HEK293 (cell line): ENCODE results near the gene GALNT13.

Experiments
- CTCF ChIA-PET: fragments of 350-600 bp; formaldehyde crosslinking; extraction: SDS; loops from one replicate; lab custom pipeline; 2021; ENCODE audit warnings: antibody characterized with exemption; lab: Yijun Ruan, JAX
- POLR2A ChIA-PET: fragments of 300-600 bp; formaldehyde crosslinking; extraction: SDS; loops from one replicate; lab custom pipeline; 2020; ENCODE audit warnings: antibody characterized with exemption, inconsistent platforms; lab: Yijun Ruan, JAX
- H3K27ac ChIP-seq: fragments of 200-500 bp; sonication (Bioruptor generic); 2 replicates; pipeline ENCODE4 v1.5.1; 2014; ENCODE audit warnings: low read depth, low read length, control low read depth, inconsistent platforms; ENCODE audit errors: extremely low read depth
- H3K36me3 ChIP-seq, 2 experiments: fragments of 200-500 bp in 1 of 2; sonication (Bioruptor generic) in 1 of 2; 1 replicate in 1 of 2; 2 replicates in 1 of 2; pipeline ENCODE4 v1.5.1; 2014 to 2017; ENCODE audit warnings: inconsistent platforms in 2 of 2, low read length in 2 of 2; ENCODE audit not compliant: control insufficient read depth in 2 of 2, insufficient read depth in 1 of 2
- H3K4me1 ChIP-seq: fragments of 200-500 bp; sonication (Bioruptor generic); 2 replicates; pipeline ENCODE4 v1.5.1; 2014; ENCODE audit warnings: mild to moderate bottlenecking, low read length, inconsistent platforms; ENCODE audit not compliant: control insufficient read depth, insufficient read depth
- H3K4me3 ChIP-seq: 2 replicates; pipeline ENCODE4 v1.5.1; 2011; ENCODE audit warnings: low read depth, mild to moderate bottlenecking, control low read depth, low read length, moderate library complexity
- H3K9me3 ChIP-seq: fragments of 200-500 bp; sonication (Bioruptor generic); 2 replicates; pipeline ENCODE4 v1.5.1; 2014; ENCODE audit warnings: low read depth, low read length, inconsistent platforms; ENCODE audit not compliant: control insufficient read depth, insufficient read depth
- ELK4 ChIP-seq: IDR thresholded peaks from 2 replicates; pipeline ENCODE4 v1.6.1; 2011; ENCODE audit warnings: mild to moderate bottlenecking, low read depth, low read length, borderline replicate concordance
- GLI4 ChIP-seq: fragments of 450-650 bp; formaldehyde crosslinking; IDR thresholded peaks from 2 replicates; pipeline ENCODE4 v1.5.1; 2016; ENCODE audit warnings: missing biosample characterization, missing genetic modification characterization
- GLIS1 ChIP-seq: fragments of 450-650 bp; formaldehyde crosslinking; IDR thresholded peaks from 2 replicates; pipeline ENCODE4 v1.5.1; 2016; ENCODE audit warnings: missing biosample characterization, missing genetic modification characterization
- YY2 ChIP-seq: fragments of 450-650 bp; formaldehyde crosslinking; IDR thresholded peaks from 2 replicates; pipeline ENCODE4 v1.5.1; 2016; ENCODE audit warnings: missing biosample characterization, missing genetic modification characterization
- ZBTB17 ChIP-seq: fragments of 450-650 bp; formaldehyde crosslinking; IDR thresholded peaks from 2 replicates; pipeline ENCODE4 v1.5.1; 2016; ENCODE audit warnings: missing biosample characterization, missing genetic modification characterization
- ZBTB6 ChIP-seq: fragments of 450-650 bp; formaldehyde crosslinking; IDR thresholded peaks from 2 replicates; pipeline ENCODE4 v1.5.1; 2017; ENCODE audit warnings: missing biosample characterization, missing genetic modification characterization
- ZFP37 ChIP-seq: fragments of 450-650 bp; formaldehyde crosslinking; IDR thresholded peaks from 2 replicates; pipeline ENCODE4 v1.5.1; 2016; ENCODE audit warnings: missing biosample characterization, missing genetic modification characterization
- ZFP69B ChIP-seq: fragments of 450-650 bp; formaldehyde crosslinking; IDR thresholded peaks from 2 replicates; pipeline ENCODE4 v1.5.1; 2016; ENCODE audit warnings: missing biosample characterization, missing genetic modification characterization
- ZNF121 ChIP-seq: fragments of 450-650 bp; formaldehyde crosslinking; IDR thresholded peaks from 2 replicates; pipeline ENCODE4 v1.5.1; 2016; ENCODE audit warnings: missing biosample characterization, missing genetic modification characterization
- ZNF155 ChIP-seq: fragments of 450-650 bp; formaldehyde crosslinking; IDR thresholded peaks from 2 replicates; pipeline ENCODE4 v1.5.1; 2016; ENCODE audit warnings: missing biosample characterization, missing genetic modification characterization
- ZNF157 ChIP-seq: fragments of 450-650 bp; formaldehyde crosslinking; IDR thresholded peaks from 2 replicates; pipeline ENCODE4 v1.5.1; 2016; ENCODE audit warnings: missing biosample characterization, missing genetic modification characterization
- ZNF211 ChIP-seq: fragments of 450-650 bp; formaldehyde crosslinking; IDR thresholded peaks from 2 replicates; pipeline ENCODE4 v1.5.1; 2016; ENCODE audit warnings: low read depth, missing biosample characterization, missing genetic modification characterization
- ZNF274 ChIP-seq, 2 experiments: fragments of 200-500 bp in 1 of 2; fragments of 450-650 bp in 1 of 2; sonication (Bioruptor generic) in 1 of 2; formaldehyde crosslinking in 1 of 2; IDR thresholded peaks; 2 replicates each; pipeline versions ENCODE4 v1.5.1 to v1.6.1; 2014 to 2016; ENCODE audit warnings: borderline replicate concordance in 1 of 2, inconsistent platforms in 1 of 2, low read length in 1 of 2, missing biosample characterization in 1 of 2, missing genetic modification characterization in 1 of 2
- ZNF302 ChIP-seq: fragments of 450-650 bp; formaldehyde crosslinking; IDR thresholded peaks from 2 replicates; pipeline ENCODE4 v1.5.1; 2016; ENCODE audit warnings: missing biosample characterization, missing genetic modification characterization, low read depth
- ZNF366 ChIP-seq: fragments of 450-650 bp; formaldehyde crosslinking; conservative IDR thresholded peaks from 2 replicates; pipeline ENCODE4 v1.5.1; 2016; ENCODE audit warnings: missing biosample characterization, missing genetic modification characterization
- ZNF398 ChIP-seq: fragments of 450-650 bp; formaldehyde crosslinking; IDR thresholded peaks from 2 replicates; pipeline ENCODE4 v1.5.1; 2017; ENCODE audit warnings: missing biosample characterization, missing genetic modification characterization
- ZNF433 ChIP-seq: fragments of 450-650 bp; formaldehyde crosslinking; IDR thresholded peaks from 2 replicates; pipeline ENCODE4 v1.5.1; 2016; ENCODE audit warnings: missing biosample characterization, missing genetic modification characterization, low read depth
- ZNF677 ChIP-seq: fragments of 450-650 bp; IDR thresholded peaks from 2 replicates; pipeline ENCODE4 v1.5.0; 2018; ENCODE audit warnings: missing biosample characterization, mild to moderate bottlenecking, missing genetic modification characterization, moderate library complexity
- ZNF76 ChIP-seq: fragments of 450-650 bp; formaldehyde crosslinking; IDR thresholded peaks from 2 replicates; pipeline ENCODE4; 2016; ENCODE audit warnings: low read depth, missing biosample characterization, missing genetic modification characterization, borderline replicate concordance
- ZNF792 ChIP-seq: fragments of 450-650 bp; formaldehyde crosslinking; IDR thresholded peaks from 2 replicates; pipeline ENCODE4 v1.5.1; 2016; ENCODE audit warnings: missing biosample characterization, missing genetic modification characterization
- ZNF843 ChIP-seq: fragments of 450-650 bp; formaldehyde crosslinking; IDR thresholded peaks from 2 replicates; pipeline ENCODE4 v1.5.1; 2016; ENCODE audit warnings: missing biosample characterization, missing genetic modification characterization
- ZSCAN16 ChIP-seq: fragments of 450-650 bp; formaldehyde crosslinking; IDR thresholded peaks from 2 replicates; pipeline ENCODE4 v1.5.1; 2016; ENCODE audit warnings: missing biosample characterization, missing genetic modification characterization
- ZXDB ChIP-seq: fragments of 450-650 bp; formaldehyde crosslinking; IDR thresholded peaks from 2 replicates; pipeline ENCODE4 v1.5.1; 2016; ENCODE audit warnings: missing biosample characterization, missing genetic modification characterization
- TF ChIP-seq, protein P1 (sequence below): fragments of 450-650 bp; formaldehyde crosslinking; IDR thresholded peaks from 2 replicates; pipeline ENCODE4 v1.5.1; 2016; ENCODE audit warnings: missing biosample characterization, missing genetic modification characterization, borderline replicate concordance
- TF ChIP-seq, protein P2 (sequence below): fragments of 450-650 bp; formaldehyde crosslinking; IDR thresholded peaks from 2 replicates; pipeline ENCODE4 v1.5.1; 2017; ENCODE audit warnings: missing biosample characterization, missing genetic modification characterization
- TF ChIP-seq, protein P3 (sequence below): fragments of 450-650 bp; formaldehyde crosslinking; IDR thresholded peaks from 2 replicates; pipeline ENCODE4 v1.5.1; 2016; ENCODE audit warnings: missing biosample characterization, missing genetic modification characterization

The GALNT13 gene

GRCh38 chr2:154226931-154227330 lies 355.2 kb downstream of the GALNT13 start:
- H3K4me3 ChIP-seq: no peak overlapping the region
- no peaks in the 10 kb centered on the region for H3K4me1 ChIP-seq
- TF ChIP-seq, protein P1, sequence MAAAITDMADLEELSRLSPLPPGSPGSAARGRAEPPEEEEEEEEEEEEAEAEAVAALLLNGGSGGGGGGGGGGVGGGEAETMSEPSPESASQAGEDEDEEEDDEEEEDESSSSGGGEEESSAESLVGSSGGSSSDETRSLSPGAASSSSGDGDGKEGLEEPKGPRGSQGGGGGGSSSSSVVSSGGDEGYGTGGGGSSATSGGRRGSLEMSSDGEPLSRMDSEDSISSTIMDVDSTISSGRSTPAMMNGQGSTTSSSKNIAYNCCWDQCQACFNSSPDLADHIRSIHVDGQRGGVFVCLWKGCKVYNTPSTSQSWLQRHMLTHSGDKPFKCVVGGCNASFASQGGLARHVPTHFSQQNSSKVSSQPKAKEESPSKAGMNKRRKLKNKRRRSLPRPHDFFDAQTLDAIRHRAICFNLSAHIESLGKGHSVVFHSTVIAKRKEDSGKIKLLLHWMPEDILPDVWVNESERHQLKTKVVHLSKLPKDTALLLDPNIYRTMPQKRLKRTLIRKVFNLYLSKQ: no peak
- TF ChIP-seq ZBTB17 (no peak), YY2 (tag by site-specific recombination) (no peak), ZBTB6 (no peak), ZNF792 (tag by site-specific recombination) (no peak), ZXDB (tag by site-specific recombination) (no peak), ZNF366 (tag by site-specific recombination) (no peak), ELK4 (no peak), ZNF843 (tag by site-specific recombination) (no peak), ZNF155 (tag by site-specific recombination) (no peak), GLI4 (tag by site-specific recombination) (no peak), ZNF433 (tag by site-specific recombination) (no peak), ZFP37 (tag by site-specific recombination) (no peak), ZNF157 (tag by site-specific recombination) (no peak), ZNF677 (tag by site-specific recombination) (no peak)
- TF ChIP-seq, protein P2, sequence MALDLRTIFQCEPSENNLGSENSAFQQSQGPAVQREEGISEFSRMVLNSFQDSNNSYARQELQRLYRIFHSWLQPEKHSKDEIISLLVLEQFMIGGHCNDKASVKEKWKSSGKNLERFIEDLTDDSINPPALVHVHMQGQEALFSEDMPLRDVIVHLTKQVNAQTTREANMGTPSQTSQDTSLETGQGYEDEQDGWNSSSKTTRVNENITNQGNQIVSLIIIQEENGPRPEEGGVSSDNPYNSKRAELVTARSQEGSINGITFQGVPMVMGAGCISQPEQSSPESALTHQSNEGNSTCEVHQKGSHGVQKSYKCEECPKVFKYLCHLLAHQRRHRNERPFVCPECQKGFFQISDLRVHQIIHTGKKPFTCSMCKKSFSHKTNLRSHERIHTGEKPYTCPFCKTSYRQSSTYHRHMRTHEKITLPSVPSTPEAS (tag by site-specific recombination): no peak
- TF ChIP-seq, protein P3, sequence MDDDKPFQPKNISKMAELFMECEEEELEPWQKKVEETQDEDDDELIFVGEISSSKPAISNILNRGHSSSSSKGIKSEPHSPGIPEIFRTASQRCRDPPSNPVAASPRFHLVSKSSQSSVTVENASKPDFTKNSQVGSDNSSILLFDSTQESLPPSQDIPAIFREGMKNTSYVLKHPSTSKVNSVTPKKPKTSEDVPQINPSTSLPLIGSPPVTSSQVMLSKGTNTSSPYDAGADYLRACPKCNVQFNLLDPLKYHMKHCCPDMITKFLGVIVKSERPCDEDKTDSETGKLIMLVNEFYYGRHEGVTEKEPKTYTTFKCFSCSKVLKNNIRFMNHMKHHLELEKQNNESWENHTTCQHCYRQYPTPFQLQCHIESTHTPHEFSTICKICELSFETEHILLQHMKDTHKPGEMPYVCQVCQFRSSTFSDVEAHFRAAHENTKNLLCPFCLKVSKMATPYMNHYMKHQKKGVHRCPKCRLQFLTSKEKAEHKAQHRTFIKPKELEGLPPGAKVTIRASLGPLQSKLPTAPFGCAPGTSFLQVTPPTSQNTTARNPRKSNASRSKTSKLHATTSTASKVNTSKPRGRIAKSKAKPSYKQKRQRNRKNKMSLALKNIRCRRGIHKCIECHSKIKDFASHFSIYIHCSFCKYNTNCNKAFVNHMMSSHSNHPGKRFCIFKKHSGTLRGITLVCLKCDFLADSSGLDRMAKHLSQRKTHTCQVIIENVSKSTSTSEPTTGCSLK (tag by site-specific recombination): no peak
- POLR2A ChIA-PET: no interaction called here
- no peaks in the 10 kb centered on the region for H3K36me3 ChIP-seq
- CTCF ChIA-PET: no interaction called here
- H3K27ac ChIP-seq: no peak overlapping the region
- H3K9me3 ChIP-seq: no peaks in the 10 kb centered on the region

DNA sequence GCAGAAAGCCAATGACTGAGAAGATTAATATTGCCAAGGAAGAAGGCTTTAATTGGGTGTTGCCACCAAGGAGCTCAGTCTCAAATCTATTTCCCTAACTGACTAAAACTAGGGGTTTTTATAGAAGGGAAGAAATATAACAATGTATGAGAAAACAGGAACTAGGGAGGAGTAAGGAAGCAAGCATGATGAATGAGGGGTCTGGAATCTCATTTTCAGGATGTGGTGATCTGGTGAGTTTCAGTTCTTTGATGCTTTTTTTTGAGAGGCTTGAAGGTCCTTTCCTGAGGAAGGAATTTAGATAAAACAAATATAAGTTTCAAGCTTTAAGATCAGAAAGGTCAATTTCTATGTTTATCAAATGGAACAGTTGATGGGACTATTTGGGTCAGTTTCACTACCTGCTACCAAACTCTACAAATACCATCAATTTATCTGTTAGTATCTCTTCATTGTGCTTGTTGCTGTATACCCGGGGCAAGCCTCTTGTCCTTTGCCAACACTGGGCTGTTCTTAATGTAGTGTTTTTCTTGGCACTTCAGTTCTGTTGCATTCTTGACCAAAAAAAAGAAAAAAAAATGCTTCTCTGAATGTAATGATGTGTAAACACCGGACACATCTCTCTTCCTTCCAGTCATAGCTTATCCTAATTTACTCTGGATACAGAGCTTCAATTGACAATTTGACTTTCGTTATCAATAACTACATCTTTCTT lies 357.0 kb downstream of the GALNT13 start:
- Histone ChIP-seq H3K4me1 (no peaks in the 10 kb centered on the region), H3K9me3 (no peaks in the 10 kb centered on the region), H3K4me3 (no peak overlapping the region), H3K27ac (no peak overlapping the region), H3K36me3 (no peaks in the 10 kb centered on the region)
- ChIA-PET CTCF (no interaction called here), POLR2A (no interaction called here)
- no peak for TF ChIP-seq ZNF211 (tag by site-specific recombination)
- no peak for TF ChIP-seq ZSCAN16
- TF ChIP-seq ZNF398 (tag by site-specific recombination): no peak
- no peak for TF ChIP-seq ZNF76 (tag by site-specific recombination)
- no peak for TF ChIP-seq ZFP69B (tag by site-specific recombination)
- no peak for TF ChIP-seq ZNF274 (IDR thresholded peaks at IDR 0.05; ENCODE audit: low read length)
- no peak for TF ChIP-seq ZNF274 (tag by site-specific recombination; IDR thresholded peaks at IDR 0.05; ENCODE audit: borderline replicate concordance)
- no peak for TF ChIP-seq ZNF302
- no peak for TF ChIP-seq GLIS1 (tag by site-specific recombination)
- no peak for TF ChIP-seq ZNF121
